Astrocyte (in vitro differentiated cells and primary cell): ENCODE results near the gene AMY1C. TPM values are rescaled to one million over a fixed set of nuclear protein-coding genes. Genes with fewer than 3 reads are reported as not detected.

Experiments
- DNase-seq: peaks from one replicate; pipeline ENCODE4 v3.0.0-alpha.2; 2010; ENCODE audit warnings: low read depth
- FAIRE-seq: peaks from 2 replicates; lab custom pipeline; 2011; peaks lifted over from hg19 to GRCh38; lab: Jason Lieb, UNC
- H2AFZ ChIP-seq: 2 replicates; pipeline ENCODE4 v1.6.0; 2012; ENCODE audit warnings: low read depth, low read length, inconsistent platforms
- H3K27ac ChIP-seq: 2 replicates; pipeline ENCODE4 v1.5.1; 2011; ENCODE audit warnings: low read depth, low read length, inconsistent platforms
- H3K27me3 ChIP-seq: 2 replicates; pipeline ENCODE4 v1.6.0; 2011; ENCODE audit warnings: low read length, inconsistent platforms; ENCODE audit not compliant: insufficient read depth
- H3K36me3 ChIP-seq: 2 replicates; pipeline ENCODE4 v1.5.1; 2011; ENCODE audit warnings: low read length, inconsistent platforms; ENCODE audit not compliant: insufficient read depth
- H3K4me1 ChIP-seq: 2 replicates; pipeline ENCODE4 v1.5.1; 2011; ENCODE audit warnings: low read length, inconsistent platforms; ENCODE audit not compliant: insufficient read depth
- H3K4me2 ChIP-seq: 2 replicates; pipeline ENCODE4 v1.6.0; 2012; ENCODE audit warnings: low read length, inconsistent platforms
- H3K4me3 ChIP-seq: 2 replicates; pipeline ENCODE4 v1.5.1; 2011; ENCODE audit warnings: low read depth, mild to moderate bottlenecking, low read length, inconsistent platforms; ENCODE audit not compliant: insufficient read depth
- H3K79me2 ChIP-seq: 2 replicates; pipeline ENCODE4 v1.6.0; 2012; ENCODE audit warnings: mild to moderate bottlenecking, low read length, inconsistent platforms; ENCODE audit not compliant: insufficient read depth
- H3K9ac ChIP-seq: 2 replicates; pipeline ENCODE4 v1.6.0; 2012; ENCODE audit warnings: mild to moderate bottlenecking, low read length, inconsistent platforms
- H3K9me3 ChIP-seq: 2 replicates; pipeline ENCODE4 v1.5.1; 2012; ENCODE audit warnings: low read depth, mild to moderate bottlenecking, low read length, inconsistent platforms; ENCODE audit not compliant: insufficient read depth
- H4K20me1 ChIP-seq: 2 replicates; pipeline ENCODE4 v1.6.0; 2012; ENCODE audit warnings: low read length, inconsistent platforms; ENCODE audit not compliant: insufficient read depth
- H3K27ac Mint-ChIP-seq: one replicate; pipeline ENCODE4 v1.8.0; 2021; ENCODE audit warnings: mild to moderate bottlenecking, mixed read lengths; ENCODE audit not compliant: unreplicated experiment
- H3K27me3 Mint-ChIP-seq: one replicate; pipeline ENCODE4 v1.8.0; 2021; ENCODE audit warnings: low read depth, mixed read lengths; ENCODE audit not compliant: unreplicated experiment
- H3K36me3 Mint-ChIP-seq: one replicate; pipeline ENCODE4 v1.8.0; 2021; ENCODE audit warnings: low read depth, mixed read lengths; ENCODE audit not compliant: unreplicated experiment
- H3K4me1 Mint-ChIP-seq: one replicate; pipeline ENCODE4 v1.8.0; 2021; ENCODE audit warnings: low read depth, mixed read lengths; ENCODE audit not compliant: unreplicated experiment
- H3K4me3 Mint-ChIP-seq: one replicate; pipeline ENCODE4 v1.8.0; 2021; ENCODE audit warnings: mild to moderate bottlenecking, moderate library complexity, mixed read lengths; ENCODE audit not compliant: unreplicated experiment
- H3K9me3 Mint-ChIP-seq: one replicate; pipeline ENCODE4 v1.8.0; 2021; ENCODE audit warnings: mild to moderate bottlenecking, mixed read lengths; ENCODE audit not compliant: unreplicated experiment
- EZH2 ChIP-seq: IDR thresholded peaks from 2 replicates; pipeline ENCODE4 v1.6.1; 2012; ENCODE audit warnings: mild to moderate bottlenecking, low read length, inconsistent platforms; ENCODE audit not compliant: insufficient read depth
- total RNA-seq: library from RNA; stranded (reverse); gene quantifications from 2 replicates; pipeline ENCODE4 v1.2.1, GENCODE V29; 2021
- TF ChIP-seq, protein P1 (sequence below): IDR thresholded peaks from 2 replicates; pipeline ENCODE4 v1.5.1; 2011; ENCODE audit warnings: low read depth, mild to moderate bottlenecking, inconsistent platforms, low read length, moderate library complexity; ENCODE audit not compliant: insufficient read depth

Gene AMY1C
- total RNA-seq, 1 donor from 2014 or later: not detected

DNA sequence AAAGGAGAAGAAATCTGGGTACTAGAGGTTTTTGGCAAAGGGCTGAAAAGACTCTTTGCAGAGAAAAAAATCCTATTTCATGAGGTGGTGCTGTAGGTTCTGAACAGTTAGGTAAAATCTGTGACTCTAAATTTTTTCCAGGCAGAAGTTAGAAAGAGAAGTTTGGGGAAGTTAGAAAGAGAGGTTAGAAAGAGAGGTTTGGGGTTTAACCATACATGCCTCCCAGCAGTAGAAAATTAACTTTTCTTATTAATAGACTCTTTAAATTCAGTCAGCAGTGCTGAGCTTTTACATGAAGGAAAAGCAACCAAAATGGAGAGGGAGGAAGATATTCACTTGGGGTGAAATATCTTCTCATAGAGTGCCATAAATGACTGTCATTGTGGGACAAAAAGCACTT is 12.2 kb downstream of the AMY1C start:
- FAIRE-seq (no peak), DNase-seq (no peak)
- Histone ChIP-seq H3K36me3 (no peaks in the 10 kb centered on the region), H3K79me2 (no peaks in the 10 kb centered on the region), H3K4me3 (no peak overlapping the region), H2AFZ (no peak overlapping the region), H4K20me1 (no peaks in the 10 kb centered on the region), H3K9ac (no peak overlapping the region), H3K9me3 (no peaks in the 10 kb centered on the region), H3K4me1 (no peaks in the 10 kb centered on the region), H3K27ac (no peak overlapping the region), H3K27me3 (no peaks in the 10 kb centered on the region), H3K4me2 (no peak overlapping the region)
- H3K9me3 Mint-ChIP-seq: peaks cover 6% of the 10 kb centered on the region
- H3K4me1 Mint-ChIP-seq: no peaks in the 10 kb centered on the region
- H3K27me3 Mint-ChIP-seq: no peaks in the 10 kb centered on the region
- TF ChIP-seq, protein P1, sequence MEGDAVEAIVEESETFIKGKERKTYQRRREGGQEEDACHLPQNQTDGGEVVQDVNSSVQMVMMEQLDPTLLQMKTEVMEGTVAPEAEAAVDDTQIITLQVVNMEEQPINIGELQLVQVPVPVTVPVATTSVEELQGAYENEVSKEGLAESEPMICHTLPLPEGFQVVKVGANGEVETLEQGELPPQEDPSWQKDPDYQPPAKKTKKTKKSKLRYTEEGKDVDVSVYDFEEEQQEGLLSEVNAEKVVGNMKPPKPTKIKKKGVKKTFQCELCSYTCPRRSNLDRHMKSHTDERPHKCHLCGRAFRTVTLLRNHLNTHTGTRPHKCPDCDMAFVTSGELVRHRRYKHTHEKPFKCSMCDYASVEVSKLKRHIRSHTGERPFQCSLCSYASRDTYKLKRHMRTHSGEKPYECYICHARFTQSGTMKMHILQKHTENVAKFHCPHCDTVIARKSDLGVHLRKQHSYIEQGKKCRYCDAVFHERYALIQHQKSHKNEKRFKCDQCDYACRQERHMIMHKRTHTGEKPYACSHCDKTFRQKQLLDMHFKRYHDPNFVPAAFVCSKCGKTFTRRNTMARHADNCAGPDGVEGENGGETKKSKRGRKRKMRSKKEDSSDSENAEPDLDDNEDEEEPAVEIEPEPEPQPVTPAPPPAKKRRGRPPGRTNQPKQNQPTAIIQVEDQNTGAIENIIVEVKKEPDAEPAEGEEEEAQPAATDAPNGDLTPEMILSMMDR: no peak
- TF ChIP-seq EZH2: no peak
- no peak overlapping the region for H3K4me3 Mint-ChIP-seq
- no peaks in the 10 kb centered on the region for H3K36me3 Mint-ChIP-seq
- H3K27ac Mint-ChIP-seq: no peak overlapping the region

DNA sequence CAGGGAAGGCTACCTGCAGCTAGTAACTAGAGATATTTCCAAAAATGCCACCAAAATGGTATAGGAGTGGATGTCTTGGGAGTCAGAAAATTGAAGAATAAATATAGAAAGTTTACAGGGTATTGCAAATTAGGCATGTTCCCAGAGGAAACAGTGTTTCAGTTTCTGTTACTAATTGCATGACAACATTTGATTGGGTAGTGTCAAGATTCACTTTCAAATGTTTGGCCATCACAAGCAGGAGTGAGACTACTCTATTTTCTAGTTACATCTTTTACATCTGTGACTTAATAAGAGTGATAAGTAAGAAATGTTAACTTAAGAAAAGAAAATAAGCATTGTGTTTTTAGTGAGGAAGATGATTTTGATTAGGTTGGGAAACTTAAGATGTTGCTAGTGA is 30.2 kb downstream of the AMY1C start:
- no peaks in the 10 kb centered on the region for H3K4me1 ChIP-seq
- Mint-ChIP-seq H3K36me3 (no peaks in the 10 kb centered on the region), H3K9me3 (no peaks in the 10 kb centered on the region), H3K27me3 (no peaks in the 10 kb centered on the region), H3K4me1 (no peaks in the 10 kb centered on the region), H3K4me3 (no peak overlapping the region), H3K27ac (no peak overlapping the region)
- no peak overlapping the region for H3K27ac ChIP-seq
- H3K4me3 ChIP-seq: no peak overlapping the region
- FAIRE-seq (no peak), DNase-seq (no peak)
- no peaks in the 10 kb centered on the region for H3K79me2 ChIP-seq
- no peaks in the 10 kb centered on the region for H3K27me3 ChIP-seq
- H3K4me2 ChIP-seq: no peak overlapping the region
- no peaks in the 10 kb centered on the region for H3K9me3 ChIP-seq
- no peaks in the 10 kb centered on the region for H4K20me1 ChIP-seq
- no peaks in the 10 kb centered on the region for H3K36me3 ChIP-seq
- no peak overlapping the region for H3K9ac ChIP-seq
- no peak for TF ChIP-seq EZH2
- TF ChIP-seq, protein P1: no peak
- H2AFZ ChIP-seq: no peak overlapping the region

DNA sequence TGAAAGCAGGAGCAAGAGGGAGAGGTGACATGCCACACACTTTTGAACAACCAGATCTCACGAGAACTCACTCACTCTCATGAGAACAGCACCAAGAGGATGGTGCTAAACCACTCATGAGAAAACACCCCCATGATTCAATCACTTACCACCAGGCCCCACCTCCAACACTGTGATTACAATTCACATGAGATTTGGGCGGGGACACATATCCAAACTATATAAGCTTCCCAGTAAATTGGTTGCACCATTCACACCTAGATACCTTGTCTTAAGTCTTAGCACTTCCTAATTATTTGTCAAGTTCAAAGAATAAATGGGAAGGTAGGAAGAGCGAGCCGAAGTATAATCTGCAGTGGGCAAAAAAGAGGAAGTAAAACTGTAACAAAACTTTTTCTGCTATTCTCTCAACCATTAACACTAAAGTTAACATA is 34.3 kb downstream of the AMY1C start:
- no peak overlapping the region for H3K27ac ChIP-seq
- DNase-seq (no peak), FAIRE-seq (no peak)
- no peaks in the 10 kb centered on the region for H3K27me3 Mint-ChIP-seq
- H3K9ac ChIP-seq: no peak overlapping the region
- H3K79me2 ChIP-seq: no peaks in the 10 kb centered on the region
- no peaks in the 10 kb centered on the region for H3K4me1 Mint-ChIP-seq
- H3K36me3 Mint-ChIP-seq: no peaks in the 10 kb centered on the region
- H3K27me3 ChIP-seq: no peaks in the 10 kb centered on the region
- no peak overlapping the region for H3K27ac Mint-ChIP-seq
- no peaks in the 10 kb centered on the region for H3K4me1 ChIP-seq
- H3K36me3 ChIP-seq: no peaks in the 10 kb centered on the region
- no peak overlapping the region for H2AFZ ChIP-seq
- TF ChIP-seq EZH2: no peak
- TF ChIP-seq, protein P1: no peak
- H4K20me1 ChIP-seq: no peaks in the 10 kb centered on the region
- no peaks in the 10 kb centered on the region for H3K9me3 Mint-ChIP-seq
- H3K9me3 ChIP-seq: no peaks in the 10 kb centered on the region
- H3K4me3 Mint-ChIP-seq: no peak overlapping the region
- no peak overlapping the region for H3K4me3 ChIP-seq
- no peak overlapping the region for H3K4me2 ChIP-seq
